ENCODE measurements around the gene MYADML2. TPM values are rescaled to one million over a fixed set of nuclear protein-coding genes. Genes with fewer than 3 reads are reported as not detected.

Gene MYADML2
- total and polyA plus RNA-seq, 10 of the 15 experiments (the other 5 are each of a cell fraction or from before 2014, with no cell fraction given), result not detected

GRCh38 chr17:81968850-81969812 is 22.1 kb upstream of the MYADML2 start:
- ChIA-PET RAD21 (ENCODE audit: unreplicated experiment) (interaction anchor here (1.9 kb wide), 1 partner anchor 10 kb away, joined by 8 read pairs; no protein-coding TSS in a partner anchor), CTCF (interaction anchor here (0.6 to 2.9 kb wide), 5 partner anchors 44 to 813 kb away, joined by 3 to 28 read pairs (median 3); partner anchors contain the start of genes CENPX, DCXR and LRRC45), SMC1A (ENCODE audit: uncharacterized antibody, unreplicated experiment) (interaction anchor here (0.6 to 2.0 kb wide), 3 partner anchors 8 to 168 kb away, joined by 3 to 9 read pairs (median 4); partner anchors contain the start of gene ASPSCR1), POLR2A (interaction anchor here (0.6 to 2.3 kb wide), 6 partner anchors 7 to 784 kb away, joined by 3 to 18 read pairs (median 4); partner anchors contain the start of gene ASPSCR1)
- no peak overlapping the region for H3K27ac ChIP-seq (ENCODE audit: control insufficient read depth, insufficient read depth)
- H3K79me2 ChIP-seq (ENCODE audit: control insufficient read depth, insufficient read depth, low read length), result no peaks in the 10 kb centered on the region
- no peak overlapping the region for H3K9ac ChIP-seq (ENCODE audit: control insufficient read depth, insufficient read depth, low read length)
- intact Hi-C loops (cut with micrococcal nuclease; ENCODE audit: unreplicated experiment) (loop anchor here (5.0 kb wide), 1 partner anchor 42 kb away; the partner anchor contains the start of gene MAFG), in situ Hi-C loops (cut with MboI) (no loop called here)
- DNase-seq (ENCODE audit: low read depth, low spot score), result no peak
- H4K20me1 ChIP-seq (ENCODE audit: control insufficient read depth, insufficient read depth), result no peaks in the 10 kb centered on the region
- H3K27me3 ChIP-seq (replicated peaks in 1 of 2; ENCODE audit: control insufficient read depth in 2 of 2, insufficient read depth in 2 of 2, low read length in 1 of 2), result peaks cover 1 to 5% of the 10 kb centered on the region in 2 experiments; a peak in 3 of 4 replicates
- peaks cover 18% of the 10 kb centered on the region for H3K4me1 ChIP-seq (ENCODE audit: control insufficient read depth, insufficient read depth, low read length)
- no peak for FAIRE-seq
- H3K4me2 ChIP-seq (ENCODE audit: control insufficient read depth, insufficient read depth), result no peak overlapping the region
- ATAC-seq, result no peak
- TF ChIP-seq BCLAF1 (IDR thresholded peaks at IDR 0.05) (no peak), USF1 (IDR thresholded peaks at IDR 0.05; ENCODE audit: borderline replicate concordance, extremely low read length, insufficient read depth, low read depth, low read length) (no peak), ZNF592 (IDR thresholded peaks at IDR 0.05) (no peak), ZNF207 (IDR thresholded peaks at IDR 0.05; ENCODE audit: borderline replicate concordance) (no peak), TCF7 (IDR thresholded peaks at IDR 0.05; ENCODE audit: borderline replicate concordance) (no peak), IKZF2 (IDR thresholded peaks at IDR 0.05) (no peak), MLLT1 (IDR thresholded peaks at IDR 0.05) (no peak), CREB1 (IDR thresholded peaks at IDR 0.05; ENCODE audit: low read depth) (no peak), NR2C1 (IDR thresholded peaks at IDR 0.05) (no peak)
- H3K4me3 ChIP-seq, result no peak overlapping the region
- WGBS (ENCODE audit: insufficient coverage, insufficient replicate concordance, low lambda C conversion rate, missing lambda C conversion rate), result 64% methylated on average over 12 of the region's 12 CpGs
- no peaks in the 10 kb centered on the region for H3K36me3 ChIP-seq (ENCODE audit: control insufficient read depth in 2 of 2, insufficient read depth in 2 of 2, low read length in 1 of 2)
- BruUV-seq (replicated peaks), result no TSS peak
- peaks cover 2% of the 10 kb centered on the region; the same call in 2 of the 3 replicates for H3K9me3 ChIP-seq (replicated peaks; ENCODE audit: control insufficient read depth, insufficient read depth, low read length)
- H2AFZ ChIP-seq (ENCODE audit: control insufficient read depth, low read depth, low read length), result no peak overlapping the region

Data from GM12878 (cell line).